ENCODE data around the gene TRIM29. TPM values are rescaled to one million over a fixed set of nuclear protein-coding genes. Genes with fewer than 3 reads are reported as not detected.

Gene TRIM29
- total and polyA plus RNA-seq, 9 of the 15 experiments (the other 6 are each of a cell fraction or from before 2014, with no cell fraction given), result 0.08 to 1.4 (median 0.42) TPM; not detected in 2

- 0 out of 4 replicates have a peak overlapping the region, but pooled peaks of 1 of the 2 experiments have one; percentile 15 for H3K9ac ChIP-seq (ENCODE audit: insufficient read depth in 1 of 2, low read depth in 2 of 2, low read length in 2 of 2)
- no TSS peak for BruUV-seq (replicated peaks)
- no peak overlapping the region for H3K4me2 ChIP-seq (ENCODE audit: insufficient read depth, low read length)
- WGBS (ENCODE audit: insufficient coverage, low coverage, missing lambda C conversion rate), result 36% methylated on average over 13 of the region's 13 CpGs
- H4K20me1 ChIP-seq (replicated peaks; ENCODE audit: control insufficient read depth, insufficient read depth, low read length), result peaks cover 6% of the 10 kb centered on the region; the same call in 1 of the 2 replicates
- no peak for FAIRE-seq
- peaks cover 14 to 21% of the 10 kb centered on the region in 2 experiments; a peak in 4 of 5 replicates for H3K4me1 ChIP-seq (replicated peaks in 1 of 2; ENCODE audit: control insufficient read depth in 2 of 2, insufficient read depth in 2 of 2, low read length in 2 of 2)
- H3K27me3 ChIP-seq (ENCODE audit: control insufficient read depth in 2 of 2, insufficient read depth in 2 of 2, low read length in 2 of 2), result peaks cover 2 to 29% of the 10 kb centered on the region in 2 experiments; a peak in 3 of 5 replicates
- no peaks in the 10 kb centered on the region for H3K9me3 ChIP-seq (replicated peaks; ENCODE audit: control insufficient read depth, insufficient read depth, low read depth, low read length)
- no peaks in the 10 kb centered on the region for H3K36me3 ChIP-seq (ENCODE audit: control insufficient read depth, insufficient read depth, low read length)
- no peaks in the 10 kb centered on the region for H3K79me2 ChIP-seq (ENCODE audit: control insufficient read depth, insufficient read depth, low read length)
- intact Hi-C loops (cut with micrococcal nuclease) (no loop called here), in situ Hi-C loops (cut with MboI) (loop anchor here (25.0 kb wide), 1 partner anchor 462 kb away; no protein-coding TSS in a partner anchor)
- no peak overlapping the region for H3K27ac ChIP-seq (ENCODE audit: extremely low read depth, low read depth, low read length)
- no peak for ATAC-seq
- H3K4me3 ChIP-seq, result no peak overlapping the region
- peak overlapping the region; percentile 60 for H2AFZ ChIP-seq (ENCODE audit: low read depth, low read length)
- CTCF ChIA-PET (ENCODE audit: low intra/inter-chr PET ratio), result no interaction called here
- POLR2A ChIA-PET, result interaction anchor here (0.7 to 0.9 kb wide), 2 partner anchors 12 to 104 kb away, joined by 3 to 5 read pairs; no protein-coding TSS in a partner anchor
- H3K9me1 ChIP-seq (ENCODE audit: control insufficient read depth, insufficient read depth, low read length), result peaks cover 5% of the 10 kb centered on the region
- no peak for DNase-seq (ENCODE audit: extremely low read depth in 1 of 4, low spot score in 3 of 4)
- TF ChIP-seq TCFL5 (CRISPR knock-in tag; conservative IDR thresholded peaks at IDR 0.05) (no peak), SMARCA5 (IDR thresholded peaks at IDR 0.05) (no peak), ZNF449 (CRISPR knock-in tag; IDR thresholded peaks at IDR 0.05) (no peak), ZNF586 (CRISPR knock-in tag; conservative IDR thresholded peaks at IDR 0.05) (no peak), PCBP2 (IDR thresholded peaks at IDR 0.05; ENCODE audit: low read depth, low read length, poor library complexity, severe bottlenecking) (no peak), NEUROD1 (IDR thresholded peaks at IDR 0.05; ENCODE audit: borderline replicate concordance, low read depth, low read length, partially characterized antibody) (no peak), SIN3B (IDR thresholded peaks at IDR 0.05; ENCODE audit: low read depth) (no peak), NFRKB (IDR thresholded peaks at IDR 0.05; ENCODE audit: low read depth) (no peak), ZBTB26 (CRISPR knock-in tag; IDR thresholded peaks at IDR 0.05) (no peak), NCOA2 (IDR thresholded peaks at IDR 0.05; ENCODE audit: partially characterized antibody in 2 of 2) (no peak)
- TF ChIP-seq, protein P1, sequence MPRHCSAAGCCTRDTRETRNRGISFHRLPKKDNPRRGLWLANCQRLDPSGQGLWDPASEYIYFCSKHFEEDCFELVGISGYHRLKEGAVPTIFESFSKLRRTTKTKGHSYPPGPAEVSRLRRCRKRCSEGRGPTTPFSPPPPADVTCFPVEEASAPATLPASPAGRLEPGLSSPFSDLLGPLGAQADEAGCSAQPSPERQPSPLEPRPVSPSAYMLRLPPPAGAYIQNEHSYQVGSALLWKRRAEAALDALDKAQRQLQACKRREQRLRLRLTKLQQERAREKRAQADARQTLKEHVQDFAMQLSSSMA (CRISPR knock-in tag; IDR thresholded peaks at IDR 0.05), result no peak
- TF ChIP-seq, protein P2, sequence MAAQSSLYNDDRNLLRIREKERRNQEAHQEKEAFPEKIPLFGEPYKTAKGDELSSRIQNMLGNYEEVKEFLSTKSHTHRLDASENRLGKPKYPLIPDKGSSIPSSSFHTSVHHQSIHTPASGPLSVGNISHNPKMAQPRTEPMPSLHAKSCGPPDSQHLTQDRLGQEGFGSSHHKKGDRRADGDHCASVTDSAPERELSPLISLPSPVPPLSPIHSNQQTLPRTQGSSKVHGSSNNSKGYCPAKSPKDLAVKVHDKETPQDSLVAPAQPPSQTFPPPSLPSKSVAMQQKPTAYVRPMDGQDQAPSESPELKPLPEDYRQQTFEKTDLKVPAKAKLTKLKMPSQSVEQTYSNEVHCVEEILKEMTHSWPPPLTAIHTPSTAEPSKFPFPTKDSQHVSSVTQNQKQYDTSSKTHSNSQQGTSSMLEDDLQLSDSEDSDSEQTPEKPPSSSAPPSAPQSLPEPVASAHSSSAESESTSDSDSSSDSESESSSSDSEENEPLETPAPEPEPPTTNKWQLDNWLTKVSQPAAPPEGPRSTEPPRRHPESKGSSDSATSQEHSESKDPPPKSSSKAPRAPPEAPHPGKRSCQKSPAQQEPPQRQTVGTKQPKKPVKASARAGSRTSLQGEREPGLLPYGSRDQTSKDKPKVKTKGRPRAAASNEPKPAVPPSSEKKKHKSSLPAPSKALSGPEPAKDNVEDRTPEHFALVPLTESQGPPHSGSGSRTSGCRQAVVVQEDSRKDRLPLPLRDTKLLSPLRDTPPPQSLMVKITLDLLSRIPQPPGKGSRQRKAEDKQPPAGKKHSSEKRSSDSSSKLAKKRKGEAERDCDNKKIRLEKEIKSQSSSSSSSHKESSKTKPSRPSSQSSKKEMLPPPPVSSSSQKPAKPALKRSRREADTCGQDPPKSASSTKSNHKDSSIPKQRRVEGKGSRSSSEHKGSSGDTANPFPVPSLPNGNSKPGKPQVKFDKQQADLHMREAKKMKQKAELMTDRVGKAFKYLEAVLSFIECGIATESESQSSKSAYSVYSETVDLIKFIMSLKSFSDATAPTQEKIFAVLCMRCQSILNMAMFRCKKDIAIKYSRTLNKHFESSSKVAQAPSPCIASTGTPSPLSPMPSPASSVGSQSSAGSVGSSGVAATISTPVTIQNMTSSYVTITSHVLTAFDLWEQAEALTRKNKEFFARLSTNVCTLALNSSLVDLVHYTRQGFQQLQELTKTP (IDR thresholded peaks at IDR 0.05; ENCODE audit: low read depth in 1 of 2, partially characterized antibody in 2 of 2), result no peak
- TF ChIP-seq, protein P3, sequence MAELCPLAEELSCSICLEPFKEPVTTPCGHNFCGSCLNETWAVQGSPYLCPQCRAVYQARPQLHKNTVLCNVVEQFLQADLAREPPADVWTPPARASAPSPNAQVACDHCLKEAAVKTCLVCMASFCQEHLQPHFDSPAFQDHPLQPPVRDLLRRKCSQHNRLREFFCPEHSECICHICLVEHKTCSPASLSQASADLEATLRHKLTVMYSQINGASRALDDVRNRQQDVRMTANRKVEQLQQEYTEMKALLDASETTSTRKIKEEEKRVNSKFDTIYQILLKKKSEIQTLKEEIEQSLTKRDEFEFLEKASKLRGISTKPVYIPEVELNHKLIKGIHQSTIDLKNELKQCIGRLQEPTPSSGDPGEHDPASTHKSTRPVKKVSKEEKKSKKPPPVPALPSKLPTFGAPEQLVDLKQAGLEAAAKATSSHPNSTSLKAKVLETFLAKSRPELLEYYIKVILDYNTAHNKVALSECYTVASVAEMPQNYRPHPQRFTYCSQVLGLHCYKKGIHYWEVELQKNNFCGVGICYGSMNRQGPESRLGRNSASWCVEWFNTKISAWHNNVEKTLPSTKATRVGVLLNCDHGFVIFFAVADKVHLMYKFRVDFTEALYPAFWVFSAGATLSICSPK (IDR thresholded peaks at IDR 0.05; ENCODE audit: borderline replicate concordance), result no peak
Measured at GRCh38 chr11:120123946-120124345, 14.0 kb downstream of the TRIM29 start.
